HG03025 (cell line): ENCODE measurements around the gene AFF2.

ENCODE experiments used
- ATAC-seq: cut with Tn5 transposase; IDR thresholded peaks from one replicate; pipeline ENCODE4 v1.9.1; 2021; ENCODE audit warnings: mild to moderate bottlenecking, moderate library complexity; ENCODE audit not compliant: unreplicated experiment, low FRiP score

AFF2 gene

DNA sequence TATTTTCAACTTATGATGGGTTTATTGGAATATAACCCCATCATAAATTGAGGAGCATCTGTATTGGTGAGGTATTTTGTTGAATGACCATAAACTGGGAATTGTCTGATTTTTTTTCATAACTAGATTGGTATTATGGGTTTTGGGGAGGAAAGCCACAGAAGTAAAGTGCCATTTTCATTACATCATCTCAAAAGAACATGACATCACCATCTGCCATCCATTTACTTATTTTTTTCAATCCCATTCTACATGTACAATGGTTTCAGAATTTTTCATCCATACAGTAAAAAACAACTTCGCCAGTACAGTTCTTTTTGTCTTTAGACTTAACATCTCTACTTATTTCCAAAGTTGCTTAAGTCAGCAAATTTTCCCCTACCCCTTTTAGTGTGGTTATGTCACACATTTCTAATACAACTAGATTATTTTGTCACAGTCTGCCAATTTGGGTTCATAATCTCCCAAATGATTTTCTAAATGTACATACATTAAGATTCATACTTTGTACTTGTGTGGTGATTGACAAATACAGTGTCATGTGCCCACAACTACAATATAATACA lies 545.3 kb downstream of the AFF2 start:
- no peak for ATAC-seq
